Loucy (cell line): ENCODE data around the gene CRB2.

Source experiments
- EZH2phosphoT487 ChIP-seq: fragments of 200-600 bp; IDR thresholded peaks from 2 replicates; pipeline ENCODE4 v1.6.1; 2018; ENCODE audit warnings: antibody characterized with exemption, mild to moderate bottlenecking, moderate library complexity, borderline replicate concordance
- TF ChIP-seq, protein P1 (sequence below): fragments of 200-600 bp; sonication (generic); conservative IDR thresholded peaks from 2 replicates; pipeline ENCODE4 v1.5.1; 2014; ENCODE audit warnings: mild to moderate bottlenecking, antibody characterized with exemption, low read length

GRCh38 chr9:123361731-123362510 lies 5.9 kb downstream of the CRB2 start:
- TF ChIP-seq, protein P1, sequence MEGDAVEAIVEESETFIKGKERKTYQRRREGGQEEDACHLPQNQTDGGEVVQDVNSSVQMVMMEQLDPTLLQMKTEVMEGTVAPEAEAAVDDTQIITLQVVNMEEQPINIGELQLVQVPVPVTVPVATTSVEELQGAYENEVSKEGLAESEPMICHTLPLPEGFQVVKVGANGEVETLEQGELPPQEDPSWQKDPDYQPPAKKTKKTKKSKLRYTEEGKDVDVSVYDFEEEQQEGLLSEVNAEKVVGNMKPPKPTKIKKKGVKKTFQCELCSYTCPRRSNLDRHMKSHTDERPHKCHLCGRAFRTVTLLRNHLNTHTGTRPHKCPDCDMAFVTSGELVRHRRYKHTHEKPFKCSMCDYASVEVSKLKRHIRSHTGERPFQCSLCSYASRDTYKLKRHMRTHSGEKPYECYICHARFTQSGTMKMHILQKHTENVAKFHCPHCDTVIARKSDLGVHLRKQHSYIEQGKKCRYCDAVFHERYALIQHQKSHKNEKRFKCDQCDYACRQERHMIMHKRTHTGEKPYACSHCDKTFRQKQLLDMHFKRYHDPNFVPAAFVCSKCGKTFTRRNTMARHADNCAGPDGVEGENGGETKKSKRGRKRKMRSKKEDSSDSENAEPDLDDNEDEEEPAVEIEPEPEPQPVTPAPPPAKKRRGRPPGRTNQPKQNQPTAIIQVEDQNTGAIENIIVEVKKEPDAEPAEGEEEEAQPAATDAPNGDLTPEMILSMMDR: no peak
- TF ChIP-seq EZH2phosphoT487: no peak
